ENCODE results near the gene TAGLN2.

The TAGLN2 gene

DNA sequence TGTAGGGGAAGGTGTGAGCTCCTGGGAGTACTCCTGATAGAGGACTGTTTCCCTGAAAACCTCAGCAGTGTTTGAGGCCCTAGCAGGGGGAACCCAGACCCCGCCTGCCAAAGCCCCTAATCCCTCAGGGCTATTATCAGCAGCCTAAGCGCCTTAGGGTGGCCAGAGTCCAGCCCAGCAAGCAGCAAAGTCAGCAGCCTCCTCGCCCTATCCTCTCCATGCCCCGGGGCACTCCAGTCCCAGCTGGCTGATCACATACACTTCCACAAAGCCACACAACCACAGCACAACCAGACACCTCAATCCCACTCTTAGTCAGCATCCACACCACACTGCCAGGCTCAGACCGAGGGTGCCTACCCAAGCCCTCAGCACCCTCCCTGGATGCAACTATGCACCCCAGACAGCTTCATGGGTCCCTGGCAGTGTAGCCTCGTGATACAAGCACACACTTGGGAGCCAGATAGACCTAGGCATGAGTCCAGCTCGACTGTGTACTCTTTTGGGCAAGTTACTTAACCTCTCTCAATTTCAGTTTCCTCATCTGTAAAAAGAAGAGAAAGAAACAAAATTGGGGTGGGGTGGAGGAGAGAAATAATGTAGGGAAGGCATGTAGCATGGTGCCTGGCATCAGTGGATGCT lies 13.0 kb upstream of the TAGLN2 start:
- H3K27me3 ChIP-seq (ENCODE audit: control insufficient read depth, insufficient read depth, low read length) = no peaks in the 10 kb centered on the region
- H3K9ac ChIP-seq (ENCODE audit: low read length) = no peak overlapping the region
- no peak overlapping the region for H3K4me3 ChIP-seq (ENCODE audit: low read length)
- H3K36me3 ChIP-seq (ENCODE audit: control insufficient read depth, insufficient read depth, low read length) = no peaks in the 10 kb centered on the region
- H3K4me1 ChIP-seq (ENCODE audit: control insufficient read depth, insufficient read depth, low read length) = no peaks in the 10 kb centered on the region
- no peak overlapping the region for H3K27ac ChIP-seq (ENCODE audit: low read depth, low read length)

DNA sequence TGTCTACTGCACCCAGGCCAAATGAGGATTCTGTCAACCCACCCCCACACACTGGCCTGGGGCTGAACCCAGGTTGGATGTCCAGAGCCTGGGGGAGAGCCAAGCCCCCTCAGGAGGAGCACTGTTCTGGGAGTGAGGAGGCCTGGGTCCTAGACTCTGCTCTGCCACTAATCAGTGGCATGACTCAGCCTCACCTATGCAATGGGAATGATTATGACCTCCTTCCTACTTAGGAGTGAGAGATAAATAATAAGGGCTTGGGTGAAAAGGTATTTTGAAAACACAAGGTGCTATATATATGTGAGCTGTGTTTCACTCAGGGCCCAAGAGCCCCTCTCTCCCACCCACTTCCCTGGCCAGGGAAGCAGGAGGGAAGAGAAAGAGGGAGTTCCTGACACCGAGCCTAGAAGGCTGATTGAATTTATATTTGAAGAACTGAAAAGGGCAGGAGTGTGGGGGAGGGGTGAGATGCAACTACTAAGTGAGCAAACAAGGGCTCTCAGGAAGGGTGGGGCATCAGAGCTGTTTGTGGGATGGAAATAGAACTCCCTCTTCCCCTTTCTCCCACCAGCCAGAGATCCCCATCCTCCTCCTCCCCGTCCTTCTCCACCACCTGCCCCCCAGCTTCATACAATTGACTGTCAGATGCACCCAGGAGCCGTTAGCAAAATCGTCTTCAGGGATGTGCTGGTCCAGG lies 11.9 kb upstream of the TAGLN2 start:
- Histone ChIP-seq H3K4me3 (ENCODE audit: low read length) (no peak overlapping the region), H3K9ac (ENCODE audit: low read length) (no peak overlapping the region), H3K27me3 (ENCODE audit: control insufficient read depth, insufficient read depth, low read length) (no peaks in the 10 kb centered on the region), H3K4me1 (ENCODE audit: control insufficient read depth, insufficient read depth, low read length) (no peaks in the 10 kb centered on the region), H3K36me3 (ENCODE audit: control insufficient read depth, insufficient read depth, low read length) (no peaks in the 10 kb centered on the region), H3K27ac (ENCODE audit: low read depth, low read length) (no peak overlapping the region)

DNA sequence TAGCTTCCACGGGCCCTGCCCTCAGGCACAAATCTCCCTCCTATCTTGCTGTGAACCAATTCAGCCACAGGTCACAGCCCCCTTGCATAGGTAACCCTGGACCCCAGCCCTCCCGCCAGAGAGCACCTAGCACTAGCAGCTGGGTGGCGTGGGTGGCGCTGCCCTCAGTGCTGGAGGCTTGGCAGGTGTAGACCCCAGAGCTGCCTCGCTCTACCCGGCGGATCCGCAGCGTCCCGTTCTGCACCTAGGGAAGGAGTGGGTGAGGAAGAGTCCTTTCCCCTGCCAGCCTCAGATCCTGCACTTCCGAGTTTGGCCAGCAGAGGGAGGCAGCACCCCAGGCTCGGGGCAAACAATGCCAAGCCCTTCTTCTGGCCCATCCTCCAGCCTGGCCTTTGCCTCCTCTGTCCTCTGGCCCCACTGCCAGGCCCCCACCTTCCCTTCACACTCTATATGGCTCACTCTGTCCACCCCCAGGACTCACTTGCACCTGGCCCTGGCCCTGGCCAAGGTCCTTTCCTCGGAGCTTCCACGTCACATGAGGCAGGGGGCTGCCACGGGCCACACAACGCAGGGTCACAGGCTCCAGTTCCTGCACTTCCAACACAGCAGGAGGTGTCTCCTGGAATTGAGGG lies 11.1 kb upstream of the TAGLN2 start:
- Histone ChIP-seq H3K4me3 (ENCODE audit: low read length) (no peak overlapping the region), H3K4me1 (ENCODE audit: control insufficient read depth, insufficient read depth, low read length) (no peaks in the 10 kb centered on the region)

GRCh38 chr1:159935719-159936272 lies 10.5 kb upstream of the TAGLN2 start:
- Histone ChIP-seq H3K4me3 (ENCODE audit: low read length) (no peak overlapping the region), H3K27ac (ENCODE audit: low read depth, low read length) (no peak overlapping the region), H3K27me3 (ENCODE audit: control insufficient read depth, insufficient read depth, low read length) (no peaks in the 10 kb centered on the region), H3K9ac (ENCODE audit: low read length) (no peak overlapping the region), H3K36me3 (ENCODE audit: control insufficient read depth, insufficient read depth, low read length) (no peaks in the 10 kb centered on the region), H3K4me1 (ENCODE audit: control insufficient read depth, insufficient read depth, low read length) (no peaks in the 10 kb centered on the region)

More for the DNA sequence above, 11.1 kb upstream of the TAGLN2 start:
- Histone ChIP-seq H3K27me3 (ENCODE audit: control insufficient read depth, insufficient read depth, low read length) (no peaks in the 10 kb centered on the region), H3K9ac (ENCODE audit: low read length) (no peak overlapping the region), H3K27ac (ENCODE audit: low read depth, low read length) (no peak overlapping the region), H3K36me3 (ENCODE audit: control insufficient read depth, insufficient read depth, low read length) (no peaks in the 10 kb centered on the region)

GRCh38 chr1:159935305-159935704 lies 10.0 kb upstream of the TAGLN2 start:
- H3K36me3 ChIP-seq (ENCODE audit: control insufficient read depth, insufficient read depth, low read length) = no peaks in the 10 kb centered on the region
- H3K4me1 ChIP-seq (ENCODE audit: control insufficient read depth, insufficient read depth, low read length) = no peaks in the 10 kb centered on the region
- H3K9ac ChIP-seq (ENCODE audit: low read length) = no peak overlapping the region
- H3K27me3 ChIP-seq (ENCODE audit: control insufficient read depth, insufficient read depth, low read length) = no peaks in the 10 kb centered on the region
- H3K27ac ChIP-seq (ENCODE audit: low read depth, low read length) = no peak overlapping the region
- no peak overlapping the region for H3K4me3 ChIP-seq (ENCODE audit: low read length)

DNA sequence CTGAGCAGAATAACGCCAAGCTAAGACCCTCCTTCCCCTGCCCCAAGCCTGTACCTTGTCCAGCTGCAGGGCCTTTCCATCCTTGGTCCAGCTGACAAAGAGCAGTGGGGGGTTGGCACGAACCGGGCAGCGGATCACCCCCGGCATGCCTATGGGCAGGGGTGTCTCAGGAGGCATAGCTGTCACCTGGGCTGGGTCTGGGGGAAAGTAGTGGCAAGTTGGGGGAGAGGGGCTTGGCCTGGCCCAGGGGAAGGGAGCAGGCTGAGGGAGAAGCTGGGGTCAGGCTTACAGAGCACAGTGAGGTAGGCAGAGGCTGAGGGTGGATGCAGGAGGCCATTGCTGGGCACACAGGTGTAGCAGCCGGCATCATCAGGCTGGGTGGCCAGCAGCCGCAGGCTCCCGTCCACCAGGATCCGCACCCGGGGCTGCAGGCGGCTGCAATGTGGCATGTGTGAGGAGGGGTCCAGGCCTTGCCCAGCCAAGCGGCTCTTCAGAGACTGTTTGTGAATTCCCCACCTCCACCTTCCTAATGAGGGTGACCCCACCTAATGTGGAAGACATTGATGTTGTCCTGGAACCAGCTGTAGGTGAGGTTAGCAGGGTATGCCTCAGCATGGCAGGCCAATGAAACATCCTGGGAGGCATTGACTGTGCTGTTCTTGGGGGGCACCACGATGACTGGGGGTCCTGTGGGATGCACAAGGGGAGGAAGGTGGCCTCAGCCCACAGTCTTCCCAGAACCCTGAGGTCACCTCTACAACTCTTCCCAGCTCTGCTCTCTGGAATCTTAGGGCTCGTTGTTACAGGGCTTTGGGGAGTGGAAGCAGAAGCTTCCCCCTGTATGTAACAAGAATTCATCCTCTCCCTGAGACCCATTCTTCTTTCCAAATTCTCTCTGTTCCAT lies 9.1 kb upstream of the TAGLN2 start:
- H3K27ac ChIP-seq (ENCODE audit: low read depth, low read length) = no peak overlapping the region
- no peaks in the 10 kb centered on the region for H3K4me1 ChIP-seq (ENCODE audit: control insufficient read depth, insufficient read depth, low read length)
- no peaks in the 10 kb centered on the region for H3K27me3 ChIP-seq (ENCODE audit: control insufficient read depth, insufficient read depth, low read length)
- no peak overlapping the region for H3K9ac ChIP-seq (ENCODE audit: low read length)
- no peaks in the 10 kb centered on the region for H3K36me3 ChIP-seq (ENCODE audit: control insufficient read depth, insufficient read depth, low read length)
- H3K4me3 ChIP-seq (ENCODE audit: low read length) = no peak overlapping the region

- no peaks in the 10 kb centered on the region for H3K27me3 ChIP-seq (ENCODE audit: control insufficient read depth, insufficient read depth, low read length)
- no peaks in the 10 kb centered on the region for H3K4me1 ChIP-seq (ENCODE audit: control insufficient read depth, insufficient read depth, low read length)
- H3K4me3 ChIP-seq (ENCODE audit: low read length) = no peak overlapping the region
- H3K27ac ChIP-seq (ENCODE audit: low read depth, low read length) = no peak overlapping the region
- H3K9ac ChIP-seq (ENCODE audit: low read length) = no peak overlapping the region
- H3K36me3 ChIP-seq (ENCODE audit: control insufficient read depth, insufficient read depth, low read length) = no peaks in the 10 kb centered on the region
Measured at GRCh38 chr1:159933347-159933746, 8.0 kb upstream of the TAGLN2 start.

DNA sequence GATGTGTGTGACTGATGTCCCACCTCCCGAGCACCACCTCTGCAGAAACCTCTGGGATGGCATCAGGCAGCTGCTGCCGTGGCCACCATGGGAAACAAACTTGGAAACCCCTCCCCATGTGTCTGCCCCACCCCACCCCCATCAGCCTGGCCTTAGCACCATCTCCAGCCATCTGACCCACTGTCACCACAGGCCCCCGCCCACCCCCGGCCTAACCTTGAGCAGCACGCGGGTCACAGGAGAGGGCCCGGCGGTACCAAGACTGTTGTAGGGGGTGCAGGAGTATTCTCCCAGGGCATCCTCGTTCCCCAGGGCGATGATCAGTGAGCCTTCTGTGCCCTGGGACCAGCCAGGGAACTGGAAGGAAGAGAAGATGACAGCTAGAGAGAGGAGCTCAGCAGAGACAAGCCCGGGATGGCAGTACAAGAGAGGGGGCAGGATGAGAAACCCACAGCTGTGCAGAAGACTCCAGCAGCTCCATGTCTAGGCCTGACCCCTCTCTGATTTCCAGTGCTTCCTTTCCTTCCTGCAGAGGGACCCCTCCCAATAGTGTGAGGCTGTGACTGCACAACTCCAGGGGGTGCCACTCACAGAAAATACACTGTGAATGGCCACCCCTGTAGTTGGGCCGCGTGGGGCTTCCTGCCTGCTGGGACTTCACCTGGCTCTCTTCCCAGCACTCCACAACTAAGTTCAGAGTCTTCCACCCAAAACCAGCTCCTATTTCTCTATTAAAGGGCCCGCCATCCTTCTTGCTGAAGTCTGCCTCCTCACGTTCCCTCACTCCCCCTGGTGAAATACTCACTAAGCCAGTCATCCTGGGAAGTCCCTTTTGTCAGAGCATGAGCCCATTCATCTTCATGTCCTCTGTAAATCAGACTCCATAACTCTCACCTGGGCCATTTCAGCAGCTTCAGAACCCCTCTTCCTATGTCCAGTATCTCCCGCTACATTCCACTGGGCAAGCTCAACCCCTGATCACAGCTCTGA lies 7.3 kb upstream of the TAGLN2 start:
- no peak overlapping the region for H3K27ac ChIP-seq (ENCODE audit: low read depth, low read length)
- H3K4me1 ChIP-seq (ENCODE audit: control insufficient read depth, insufficient read depth, low read length) = no peaks in the 10 kb centered on the region
- no peak overlapping the region for H3K9ac ChIP-seq (ENCODE audit: low read length)
- H3K4me3 ChIP-seq (ENCODE audit: low read length) = no peak overlapping the region
- H3K36me3 ChIP-seq (ENCODE audit: control insufficient read depth, insufficient read depth, low read length) = no peaks in the 10 kb centered on the region
- H3K27me3 ChIP-seq (ENCODE audit: control insufficient read depth, insufficient read depth, low read length) = no peaks in the 10 kb centered on the region

DNA sequence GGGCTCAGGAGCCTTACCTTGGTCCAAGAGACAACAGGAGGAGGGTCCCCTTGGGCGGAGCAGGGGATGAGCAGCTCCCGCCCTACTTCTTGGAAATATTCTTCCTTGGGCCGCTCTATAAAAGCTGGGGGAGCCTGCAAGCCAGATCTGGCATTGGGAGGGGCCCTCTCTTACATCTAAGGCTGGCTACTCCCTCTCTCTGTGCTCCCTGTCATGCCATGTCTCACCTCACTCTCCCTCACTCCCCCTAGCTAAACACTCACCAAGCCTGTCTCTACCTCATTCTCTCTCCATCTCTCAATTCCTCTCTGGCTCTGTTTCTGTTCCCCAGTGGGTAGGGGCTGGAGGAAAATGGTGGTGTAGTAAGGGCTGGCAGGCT lies 6.5 kb upstream of the TAGLN2 start:
- Histone ChIP-seq H3K27ac (ENCODE audit: low read depth, low read length) (no peak overlapping the region), H3K27me3 (ENCODE audit: control insufficient read depth, insufficient read depth, low read length) (no peaks in the 10 kb centered on the region), H3K9ac (ENCODE audit: low read length) (no peak overlapping the region), H3K4me1 (ENCODE audit: control insufficient read depth, insufficient read depth, low read length) (no peaks in the 10 kb centered on the region), H3K36me3 (ENCODE audit: control insufficient read depth, insufficient read depth, low read length) (no peaks in the 10 kb centered on the region), H3K4me3 (ENCODE audit: low read length) (no peak overlapping the region)

DNA sequence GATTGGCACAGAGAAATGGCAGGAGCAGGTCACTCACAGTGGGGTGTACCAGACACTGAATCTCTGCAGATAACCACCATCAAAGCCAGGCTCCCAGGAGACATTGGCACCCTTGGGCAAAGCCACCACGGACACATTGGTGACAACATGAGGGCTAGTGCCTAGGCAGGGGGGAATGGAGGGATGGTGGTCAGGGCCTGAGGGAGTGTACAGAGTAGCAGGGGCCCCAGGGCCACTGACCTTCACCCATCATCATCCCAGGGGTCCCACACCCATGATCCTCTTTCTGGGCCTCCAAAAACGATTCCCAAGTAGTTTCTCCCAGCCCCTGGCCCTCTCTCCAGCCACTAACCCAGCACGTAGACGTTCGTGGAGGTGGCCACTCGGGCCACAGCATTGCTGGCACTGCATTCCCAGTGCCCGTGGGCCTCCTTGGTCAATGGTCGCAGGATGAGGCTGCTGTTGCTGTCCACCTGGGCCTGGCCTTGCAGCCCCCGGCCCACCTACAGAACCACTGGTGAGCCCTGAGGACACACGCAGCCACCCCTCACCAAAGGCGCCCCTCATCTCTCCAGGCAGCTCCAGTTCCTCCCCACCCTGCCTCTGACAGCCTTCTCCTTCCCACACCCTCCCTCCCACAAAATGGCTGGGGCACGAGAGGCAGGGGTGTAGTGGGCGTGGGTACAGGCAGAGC lies 5.9 kb upstream of the TAGLN2 start:
- H3K27ac ChIP-seq (ENCODE audit: low read depth, low read length) = no peak overlapping the region
- H3K36me3 ChIP-seq (ENCODE audit: control insufficient read depth, insufficient read depth, low read length) = no peaks in the 10 kb centered on the region
- H3K9ac ChIP-seq (ENCODE audit: low read length) = no peak overlapping the region
- H3K4me3 ChIP-seq (ENCODE audit: low read length) = no peak overlapping the region
- peaks cover 3% of the 10 kb centered on the region for H3K4me1 ChIP-seq (ENCODE audit: control insufficient read depth, insufficient read depth, low read length)
- no peaks in the 10 kb centered on the region for H3K27me3 ChIP-seq (ENCODE audit: control insufficient read depth, insufficient read depth, low read length)

DNA sequence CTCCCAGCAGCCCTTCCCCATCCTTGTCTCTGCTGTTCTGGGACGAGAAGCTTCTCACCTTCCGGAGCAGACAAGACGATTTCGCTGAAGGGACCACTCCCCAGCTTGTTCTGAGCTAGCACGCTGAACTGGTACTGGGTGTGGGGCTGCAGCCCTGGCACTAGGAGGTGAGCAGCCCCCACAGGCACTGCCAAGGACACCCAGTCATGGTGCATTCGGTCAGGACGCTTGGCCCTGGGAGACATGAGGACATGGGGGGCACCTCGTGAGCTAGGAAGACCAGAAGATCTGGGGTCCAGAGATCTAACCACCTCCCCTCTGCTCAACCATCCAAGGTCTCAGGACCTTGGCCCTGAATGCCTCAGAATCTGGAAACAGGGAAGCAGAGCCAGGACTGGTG lies 5.3 kb upstream of the TAGLN2 start:
- Histone ChIP-seq H3K9ac (ENCODE audit: low read length) (no peak overlapping the region), H3K27ac (ENCODE audit: low read depth, low read length) (no peak overlapping the region), H3K4me3 (ENCODE audit: low read length) (no peak overlapping the region), H3K4me1 (ENCODE audit: control insufficient read depth, insufficient read depth, low read length) (peaks cover 9% of the 10 kb centered on the region), H3K36me3 (ENCODE audit: control insufficient read depth, insufficient read depth, low read length) (no peaks in the 10 kb centered on the region), H3K27me3 (ENCODE audit: control insufficient read depth, insufficient read depth, low read length) (no peaks in the 10 kb centered on the region)

Measured in rectal smooth muscle tissue (tissue), 1 donor.